Astrocyte of the spinal cord (primary cell): ENCODE data around the gene AMBN.
"Not testable (repeated sequence)": the region's sequence is repeated elsewhere in the genome, so short reads cannot be mapped to it uniquely, and the experiment has no call there.

ENCODE experiments used
- DNase-seq: peaks from one replicate; pipeline ENCODE4 v3.0.0; 2011; ENCODE audit warnings: low read depth, low spot score
- H3K4me3 ChIP-seq: 2 replicates; pipeline ENCODE4 v1.5.1; 2011; ENCODE audit warnings: low read depth, mild to moderate bottlenecking, low read length, moderate library complexity
- in situ Hi-C: cut with HindIII; loops from 2 replicates; pipeline ENCODE4 v1.10.0; 2017; ENCODE audit warnings: low sequenced_read_pairs
- TF ChIP-seq, protein P1 (sequence below): IDR thresholded peaks from 2 replicates; pipeline ENCODE4 v1.5.1; 2012; ENCODE audit warnings: low read depth, mild to moderate bottlenecking, low read length, inconsistent platforms

Gene AMBN

GRCh38 chr4:70630162-70630561 is 38.1 kb downstream of the AMBN start:
- no peak overlapping the region for H3K4me3 ChIP-seq
- no peak for DNase-seq
- TF ChIP-seq, protein P1, sequence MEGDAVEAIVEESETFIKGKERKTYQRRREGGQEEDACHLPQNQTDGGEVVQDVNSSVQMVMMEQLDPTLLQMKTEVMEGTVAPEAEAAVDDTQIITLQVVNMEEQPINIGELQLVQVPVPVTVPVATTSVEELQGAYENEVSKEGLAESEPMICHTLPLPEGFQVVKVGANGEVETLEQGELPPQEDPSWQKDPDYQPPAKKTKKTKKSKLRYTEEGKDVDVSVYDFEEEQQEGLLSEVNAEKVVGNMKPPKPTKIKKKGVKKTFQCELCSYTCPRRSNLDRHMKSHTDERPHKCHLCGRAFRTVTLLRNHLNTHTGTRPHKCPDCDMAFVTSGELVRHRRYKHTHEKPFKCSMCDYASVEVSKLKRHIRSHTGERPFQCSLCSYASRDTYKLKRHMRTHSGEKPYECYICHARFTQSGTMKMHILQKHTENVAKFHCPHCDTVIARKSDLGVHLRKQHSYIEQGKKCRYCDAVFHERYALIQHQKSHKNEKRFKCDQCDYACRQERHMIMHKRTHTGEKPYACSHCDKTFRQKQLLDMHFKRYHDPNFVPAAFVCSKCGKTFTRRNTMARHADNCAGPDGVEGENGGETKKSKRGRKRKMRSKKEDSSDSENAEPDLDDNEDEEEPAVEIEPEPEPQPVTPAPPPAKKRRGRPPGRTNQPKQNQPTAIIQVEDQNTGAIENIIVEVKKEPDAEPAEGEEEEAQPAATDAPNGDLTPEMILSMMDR: no peak
- in situ Hi-C loops: no loop called here

DNA sequence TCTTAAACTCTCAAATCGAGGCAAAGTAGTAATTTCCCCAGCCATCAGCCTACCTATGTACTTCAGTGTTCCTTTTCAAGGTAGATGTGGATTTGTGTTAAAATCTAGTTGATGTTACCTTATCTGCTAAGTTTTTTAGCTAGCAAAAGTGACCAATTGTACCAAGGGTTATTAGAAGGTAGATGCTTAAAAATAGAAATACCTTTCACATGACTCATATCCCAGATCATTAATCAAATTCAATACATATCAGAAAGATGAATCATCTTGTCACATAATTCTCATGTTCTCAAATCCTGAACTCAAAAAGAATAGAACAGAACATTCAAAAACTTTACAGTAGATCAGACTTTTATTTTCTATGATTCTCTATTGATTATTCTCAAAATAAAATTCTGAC is 40.0 kb downstream of the AMBN start:
- H3K4me3 ChIP-seq: no peak overlapping the region
- in situ Hi-C loops: no loop called here
- TF ChIP-seq, protein P1: no peak
- DNase-seq: peak; percentile 32

DNA sequence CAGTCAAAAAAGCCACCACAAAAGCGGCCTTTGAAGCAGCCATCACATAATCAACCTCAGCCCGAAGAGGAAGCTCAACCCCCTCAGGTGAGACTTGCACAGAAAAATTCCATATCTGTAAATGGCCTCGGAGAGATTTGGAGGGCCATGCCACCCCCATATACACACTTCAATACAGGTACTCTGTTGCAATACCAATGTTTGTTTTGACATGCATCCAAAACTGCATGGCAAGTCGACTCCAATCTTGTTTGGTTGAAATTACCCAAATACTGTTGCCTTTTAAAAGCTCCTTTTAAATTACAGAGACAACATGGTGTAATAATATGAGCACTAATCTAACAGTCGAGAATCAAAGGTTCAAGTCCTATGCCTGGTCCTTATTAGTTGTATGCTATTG is 42.4 kb downstream of the AMBN start:
- DNase-seq: no peak
- in situ Hi-C loops: no loop called here
- TF ChIP-seq, protein P1: no peak

DNA sequence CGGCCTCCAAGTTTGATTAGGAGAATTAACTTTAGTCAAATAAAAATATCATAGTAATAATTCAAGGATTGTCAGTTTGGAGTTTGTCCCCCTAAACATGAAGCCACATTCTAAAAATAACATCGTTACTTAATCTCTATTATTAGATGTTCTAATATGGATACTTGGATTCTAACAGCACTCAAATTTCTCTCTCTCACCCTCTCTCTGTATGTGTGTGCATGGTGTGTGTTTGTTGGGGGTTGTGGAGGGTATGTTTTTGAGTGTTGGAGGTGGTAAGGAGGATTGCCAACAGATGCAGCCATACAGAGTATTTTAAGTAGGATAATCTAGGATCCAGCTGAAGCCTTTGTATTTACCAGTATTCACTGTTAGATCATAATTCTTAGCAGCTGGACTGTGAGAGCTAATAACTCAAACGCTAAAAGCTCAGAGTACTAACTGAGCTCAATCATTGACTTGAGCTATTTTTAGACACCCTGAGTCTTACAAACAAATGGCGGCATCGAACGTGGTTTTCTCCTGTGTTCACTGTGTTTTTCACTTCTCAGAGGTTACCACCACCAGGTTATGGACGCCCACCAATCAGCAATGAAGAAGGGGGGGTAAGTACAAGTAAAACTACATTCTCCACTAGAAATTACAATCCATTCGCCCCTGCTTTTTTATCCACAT is 45.3 kb downstream of the AMBN start:
- in situ Hi-C loops: no loop called here
- no peak overlapping the region for H3K4me3 ChIP-seq
- DNase-seq: no peak
- TF ChIP-seq, protein P1: no peak

More for the DNA sequence above, 42.4 kb downstream of the AMBN start:
- H3K4me3 ChIP-seq: no peak overlapping the region

- in situ Hi-C loops: no loop called here
- TF ChIP-seq, protein P1: no peak
- DNase-seq: no peak
- no peak overlapping the region for H3K4me3 ChIP-seq
Observed at GRCh38 chr4:70640192-70640591, 48.1 kb downstream of the AMBN start.

- DNase-seq, H3K4me3 ChIP-seq, in situ Hi-C loops: not testable (repeated sequence)
Observed at GRCh38 chr4:70650741-70651140, 58.7 kb downstream of the AMBN start.

DNA sequence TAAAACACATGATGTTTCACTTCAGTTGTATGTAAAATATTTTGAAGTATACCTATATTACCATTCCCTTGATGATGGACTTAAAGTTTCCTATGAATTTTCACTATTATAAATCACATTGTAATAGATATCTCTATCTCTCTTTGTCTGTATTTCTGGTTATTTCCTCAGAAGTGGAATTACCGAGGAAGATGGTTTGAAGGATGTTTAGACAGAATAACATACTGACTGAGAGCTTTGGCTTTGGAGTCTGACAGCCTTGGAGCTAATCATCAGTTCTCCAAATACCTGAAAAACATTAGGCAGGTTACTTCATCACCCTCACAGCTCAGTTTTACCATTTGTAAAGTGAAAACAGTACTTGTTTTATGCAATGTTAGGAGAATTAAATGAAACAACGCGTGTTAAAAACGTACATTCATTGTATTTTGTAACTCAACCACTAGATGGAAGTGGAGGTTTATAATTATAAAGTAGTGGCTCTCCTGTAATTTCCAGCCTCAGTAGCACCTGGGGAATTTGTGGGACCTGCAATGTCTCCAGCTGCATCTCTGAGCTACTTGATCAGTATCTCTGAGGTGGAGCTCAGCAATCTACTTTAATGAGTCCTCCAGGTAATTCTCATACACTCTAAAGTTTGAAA is 59.9 kb downstream of the AMBN start:
- in situ Hi-C loops: no loop called here
- DNase-seq: peak; percentile 52
- no peak overlapping the region for H3K4me3 ChIP-seq
- TF ChIP-seq, protein P1: peak; percentile 41
